VCaP (cell line): ENCODE data around the gene NVL.

Experiments used
- H3K27ac ChIP-seq: fragments of 450-650 bp; 2 replicates; pipeline ENCODE4 v1.5.1; 2017
- TF ChIP-seq, protein P1 (sequence below): fragments of 450-650 bp; conservative IDR thresholded peaks from 2 replicates; pipeline ENCODE4 v1.5.1; 2017; ENCODE audit warnings: mild to moderate bottlenecking, moderate library complexity

The NVL gene

DNA sequence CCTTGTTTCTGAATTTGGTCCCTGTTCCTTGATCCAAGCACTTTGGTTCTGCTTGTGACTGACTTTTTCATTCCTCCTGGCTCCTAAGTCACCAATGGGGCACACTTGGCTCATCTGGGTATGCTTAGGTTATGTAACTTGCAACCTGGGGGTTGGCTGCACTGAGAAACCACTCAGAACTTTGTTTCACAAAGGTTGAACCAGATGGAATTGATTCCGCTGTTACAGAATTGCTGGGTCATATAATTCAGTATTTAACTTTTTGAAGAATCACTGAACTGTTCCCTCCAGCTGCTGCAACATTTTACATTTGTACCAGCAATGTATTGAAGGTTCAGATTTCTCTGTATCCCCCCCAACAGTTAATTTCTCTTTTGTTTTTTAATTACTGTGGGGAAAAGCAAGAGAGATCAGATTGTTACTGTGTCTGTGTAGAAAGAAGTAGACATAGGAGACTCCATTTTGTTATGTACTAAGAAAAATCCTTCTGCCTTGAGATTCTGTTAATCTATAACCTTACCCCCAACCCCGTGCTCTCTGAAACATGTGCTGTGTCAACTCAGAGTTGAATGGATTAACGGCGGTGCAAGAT is 9.6 kb upstream of the NVL start:
- TF ChIP-seq, protein P1, sequence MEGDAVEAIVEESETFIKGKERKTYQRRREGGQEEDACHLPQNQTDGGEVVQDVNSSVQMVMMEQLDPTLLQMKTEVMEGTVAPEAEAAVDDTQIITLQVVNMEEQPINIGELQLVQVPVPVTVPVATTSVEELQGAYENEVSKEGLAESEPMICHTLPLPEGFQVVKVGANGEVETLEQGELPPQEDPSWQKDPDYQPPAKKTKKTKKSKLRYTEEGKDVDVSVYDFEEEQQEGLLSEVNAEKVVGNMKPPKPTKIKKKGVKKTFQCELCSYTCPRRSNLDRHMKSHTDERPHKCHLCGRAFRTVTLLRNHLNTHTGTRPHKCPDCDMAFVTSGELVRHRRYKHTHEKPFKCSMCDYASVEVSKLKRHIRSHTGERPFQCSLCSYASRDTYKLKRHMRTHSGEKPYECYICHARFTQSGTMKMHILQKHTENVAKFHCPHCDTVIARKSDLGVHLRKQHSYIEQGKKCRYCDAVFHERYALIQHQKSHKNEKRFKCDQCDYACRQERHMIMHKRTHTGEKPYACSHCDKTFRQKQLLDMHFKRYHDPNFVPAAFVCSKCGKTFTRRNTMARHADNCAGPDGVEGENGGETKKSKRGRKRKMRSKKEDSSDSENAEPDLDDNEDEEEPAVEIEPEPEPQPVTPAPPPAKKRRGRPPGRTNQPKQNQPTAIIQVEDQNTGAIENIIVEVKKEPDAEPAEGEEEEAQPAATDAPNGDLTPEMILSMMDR, result no peak
- no peak overlapping the region for H3K27ac ChIP-seq

GRCh38 chr1:224338150-224338838 is 8.3 kb upstream of the NVL start:
- TF ChIP-seq, protein P1, result no peak
- no peak overlapping the region for H3K27ac ChIP-seq

DNA sequence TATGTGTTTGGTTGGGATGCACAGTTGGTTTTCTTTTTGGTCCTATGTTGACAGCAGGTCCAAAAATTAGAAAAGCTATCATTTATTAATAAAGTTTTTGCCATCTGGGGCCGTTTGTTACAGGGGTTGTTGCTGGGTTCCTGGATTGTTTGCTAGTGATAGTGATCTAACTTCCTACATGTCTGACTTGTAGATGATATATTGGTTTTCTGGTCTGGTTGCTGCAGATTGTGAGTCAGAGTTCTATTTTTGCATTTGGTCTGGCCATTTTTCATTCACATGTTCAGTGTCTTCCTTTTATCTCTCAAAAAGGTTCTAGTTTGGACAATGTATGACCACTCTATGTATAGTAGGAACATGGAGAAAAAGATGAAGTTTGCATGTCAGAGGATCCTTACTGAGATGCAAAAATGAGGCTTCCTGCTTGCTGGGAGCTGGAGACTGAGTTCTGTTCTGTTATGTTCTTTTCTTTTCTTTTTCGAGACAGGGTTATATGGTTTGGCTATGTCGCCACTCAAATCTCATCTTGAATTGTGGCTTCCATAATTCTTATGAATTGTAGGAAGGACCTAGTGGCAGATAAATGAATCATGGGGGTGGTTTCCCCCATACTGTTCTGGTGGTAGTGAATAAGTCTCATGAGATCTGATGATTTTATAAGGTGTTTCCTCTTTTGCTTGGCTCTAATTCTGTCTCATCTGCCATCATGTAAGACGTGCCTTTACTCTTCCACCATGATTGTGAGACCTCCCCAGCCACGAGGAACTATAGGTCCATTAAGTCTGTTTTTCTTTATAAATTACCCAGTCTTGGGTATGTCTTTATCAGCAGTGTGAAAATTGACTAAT is 4.2 kb upstream of the NVL start:
- peak overlapping the region; percentile 24; the same call in 1 of the 2 replicates for H3K27ac ChIP-seq
- TF ChIP-seq, protein P1, result no peak

GRCh38 chr1:224333309-224333926 is 3.4 kb upstream of the NVL start:
- peak overlapping the region; percentile 98; the same call in 1 of the 2 replicates for H3K27ac ChIP-seq
- TF ChIP-seq, protein P1, result peak; percentile 76

DNA sequence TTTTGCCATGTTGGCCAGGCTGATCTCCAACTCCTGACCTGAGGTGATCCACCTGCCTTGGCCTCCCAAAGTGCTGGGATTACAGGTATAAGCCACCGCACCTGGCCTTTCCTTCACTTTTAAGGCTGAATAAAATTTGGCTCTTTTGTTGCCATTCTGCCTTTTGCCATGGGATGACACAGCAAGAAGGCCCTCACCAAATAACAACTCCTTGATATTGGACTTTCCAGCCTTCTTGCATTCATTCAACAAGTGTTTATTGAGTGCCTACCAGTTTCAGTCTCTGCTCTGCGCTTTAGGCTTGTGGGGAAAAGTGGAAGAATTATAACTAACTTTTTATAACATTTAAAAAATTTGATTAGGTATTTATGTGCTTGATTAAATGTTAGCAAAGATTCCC is 1.9 kb upstream of the NVL start:
- TF ChIP-seq, protein P1, result no peak
- H3K27ac ChIP-seq, result peak overlapping the region; percentile 98

DNA sequence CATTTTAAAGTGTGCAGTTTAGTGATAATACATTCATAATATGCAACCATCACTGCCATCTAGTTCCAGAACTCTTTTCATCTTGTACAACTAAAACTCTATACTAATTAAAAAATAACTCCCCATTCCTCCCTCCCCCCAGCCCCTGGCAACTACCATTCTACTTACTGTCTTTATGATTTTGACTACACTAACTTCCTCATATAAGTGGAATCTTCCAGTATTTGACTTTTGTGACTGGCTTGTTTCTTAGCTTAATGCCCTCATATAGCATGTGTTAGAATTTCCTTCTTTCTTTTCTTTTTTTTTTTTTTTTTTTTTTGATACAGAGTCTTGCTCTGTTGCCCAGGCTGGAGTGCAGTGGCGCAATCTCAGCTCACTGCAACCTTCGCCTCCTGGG is 1.4 kb upstream of the NVL start:
- TF ChIP-seq, protein P1, result no peak
- peak overlapping the region; percentile 98 for H3K27ac ChIP-seq

DNA sequence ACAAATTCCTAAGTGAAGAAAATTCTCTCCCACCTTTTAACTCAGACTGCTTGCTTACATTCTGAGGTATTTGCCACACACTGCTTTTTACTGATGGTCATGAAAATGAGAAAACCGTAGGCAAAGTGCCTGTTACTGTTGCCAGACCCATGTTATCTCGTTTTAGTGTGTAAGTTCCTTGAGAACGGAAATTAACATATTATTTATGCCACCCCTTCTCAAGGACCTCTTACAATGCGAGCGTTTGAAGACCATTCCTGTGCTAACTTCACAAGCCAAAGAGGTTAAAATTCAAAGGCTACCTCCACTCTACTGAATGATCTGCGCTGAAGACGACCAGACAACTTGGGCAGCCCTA is 509 bp downstream of the NVL start:
- TF ChIP-seq, protein P1, result no peak
- peak overlapping the region; percentile 98 for H3K27ac ChIP-seq
